GM12864 (cell line): ENCODE measurements around the gene PAFAH1B2.

Experiments used
- DNase-seq: peaks from one replicate; pipeline ENCODE4 v3.0.0-alpha.2; 2011; ENCODE audit warnings: low read depth
- H3K4me3 ChIP-seq: 2 replicates; pipeline ENCODE4 v1.5.1; 2011; ENCODE audit warnings: mild to moderate bottlenecking, low read depth, low read length, control low read depth
- TF ChIP-seq, protein P1 (sequence below): IDR thresholded peaks from 2 replicates; pipeline ENCODE4 v1.5.1; 2011; ENCODE audit warnings: low read depth, mild to moderate bottlenecking, moderate library complexity, low read length, control low read depth, inconsistent platforms; ENCODE audit errors: missing control alignments

Gene PAFAH1B2

DNA sequence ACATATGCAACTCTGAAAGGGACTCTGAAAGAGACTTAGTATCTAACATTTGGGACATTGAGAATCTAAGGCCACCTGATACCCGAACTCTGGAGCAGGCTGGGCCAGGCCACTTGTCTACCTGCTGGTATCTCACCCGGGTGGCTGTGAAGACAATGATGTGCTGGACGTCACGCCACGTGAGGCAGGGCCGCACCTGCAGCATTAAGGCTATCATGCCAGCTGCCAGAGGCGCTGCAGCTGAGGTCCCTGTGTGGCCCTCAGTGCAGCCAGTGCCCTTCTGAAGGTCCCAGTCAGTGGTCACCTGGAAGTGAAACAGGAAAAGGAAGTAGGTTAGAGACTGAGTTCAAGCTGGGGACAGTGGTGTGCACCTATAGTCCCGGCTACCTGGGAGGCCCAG is 75.4 kb downstream of the PAFAH1B2 start:
- no peak overlapping the region for H3K4me3 ChIP-seq
- TF ChIP-seq, protein P1, sequence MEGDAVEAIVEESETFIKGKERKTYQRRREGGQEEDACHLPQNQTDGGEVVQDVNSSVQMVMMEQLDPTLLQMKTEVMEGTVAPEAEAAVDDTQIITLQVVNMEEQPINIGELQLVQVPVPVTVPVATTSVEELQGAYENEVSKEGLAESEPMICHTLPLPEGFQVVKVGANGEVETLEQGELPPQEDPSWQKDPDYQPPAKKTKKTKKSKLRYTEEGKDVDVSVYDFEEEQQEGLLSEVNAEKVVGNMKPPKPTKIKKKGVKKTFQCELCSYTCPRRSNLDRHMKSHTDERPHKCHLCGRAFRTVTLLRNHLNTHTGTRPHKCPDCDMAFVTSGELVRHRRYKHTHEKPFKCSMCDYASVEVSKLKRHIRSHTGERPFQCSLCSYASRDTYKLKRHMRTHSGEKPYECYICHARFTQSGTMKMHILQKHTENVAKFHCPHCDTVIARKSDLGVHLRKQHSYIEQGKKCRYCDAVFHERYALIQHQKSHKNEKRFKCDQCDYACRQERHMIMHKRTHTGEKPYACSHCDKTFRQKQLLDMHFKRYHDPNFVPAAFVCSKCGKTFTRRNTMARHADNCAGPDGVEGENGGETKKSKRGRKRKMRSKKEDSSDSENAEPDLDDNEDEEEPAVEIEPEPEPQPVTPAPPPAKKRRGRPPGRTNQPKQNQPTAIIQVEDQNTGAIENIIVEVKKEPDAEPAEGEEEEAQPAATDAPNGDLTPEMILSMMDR = no peak
- DNase-seq = no peak

DNA sequence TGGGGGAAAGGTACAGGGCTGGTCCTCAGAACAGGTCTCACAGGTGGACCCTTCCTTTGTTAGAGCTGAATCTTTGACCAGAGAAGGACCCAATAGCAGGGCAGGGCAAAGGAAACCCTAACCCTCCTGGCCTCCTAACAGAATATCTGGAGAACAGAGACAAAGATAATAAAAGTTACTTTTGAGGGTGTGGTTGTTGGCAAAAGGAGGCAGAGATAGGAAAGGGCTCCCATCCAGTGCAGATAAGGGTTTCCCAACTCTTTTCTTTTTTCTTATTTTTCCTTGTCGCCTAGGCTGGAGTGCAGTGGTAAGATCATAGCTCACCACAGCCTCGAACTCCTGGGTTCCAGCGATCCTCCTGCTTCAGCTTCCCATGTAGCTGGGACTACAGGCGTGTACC is 75.9 kb downstream of the PAFAH1B2 start:
- TF ChIP-seq, protein P1 = no peak
- no peak for DNase-seq

DNA sequence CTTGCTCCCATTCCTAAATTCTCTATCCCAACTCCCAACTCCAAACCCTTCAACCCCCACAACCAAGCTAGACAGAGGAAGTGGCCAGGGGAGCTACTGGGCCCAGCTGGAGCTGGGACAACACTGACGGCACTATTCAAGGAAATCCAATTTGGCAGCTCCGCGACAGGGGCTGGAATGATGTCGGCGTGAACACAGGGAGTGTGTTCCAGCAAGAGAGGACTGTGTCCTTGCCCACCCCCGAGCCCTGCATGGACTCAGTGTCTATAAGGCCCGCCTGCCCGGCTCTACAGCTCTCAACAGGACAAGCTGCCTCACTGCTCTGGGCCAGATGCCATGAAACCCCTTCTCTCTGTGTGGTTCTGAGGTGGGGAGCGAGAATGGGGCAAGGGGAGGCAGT is 76.5 kb downstream of the PAFAH1B2 start:
- no peak overlapping the region for H3K4me3 ChIP-seq
- no peak for DNase-seq
- TF ChIP-seq, protein P1 = no peak

More for the DNA sequence above, 75.9 kb downstream of the PAFAH1B2 start:
- H3K4me3 ChIP-seq = no peak overlapping the region

DNA sequence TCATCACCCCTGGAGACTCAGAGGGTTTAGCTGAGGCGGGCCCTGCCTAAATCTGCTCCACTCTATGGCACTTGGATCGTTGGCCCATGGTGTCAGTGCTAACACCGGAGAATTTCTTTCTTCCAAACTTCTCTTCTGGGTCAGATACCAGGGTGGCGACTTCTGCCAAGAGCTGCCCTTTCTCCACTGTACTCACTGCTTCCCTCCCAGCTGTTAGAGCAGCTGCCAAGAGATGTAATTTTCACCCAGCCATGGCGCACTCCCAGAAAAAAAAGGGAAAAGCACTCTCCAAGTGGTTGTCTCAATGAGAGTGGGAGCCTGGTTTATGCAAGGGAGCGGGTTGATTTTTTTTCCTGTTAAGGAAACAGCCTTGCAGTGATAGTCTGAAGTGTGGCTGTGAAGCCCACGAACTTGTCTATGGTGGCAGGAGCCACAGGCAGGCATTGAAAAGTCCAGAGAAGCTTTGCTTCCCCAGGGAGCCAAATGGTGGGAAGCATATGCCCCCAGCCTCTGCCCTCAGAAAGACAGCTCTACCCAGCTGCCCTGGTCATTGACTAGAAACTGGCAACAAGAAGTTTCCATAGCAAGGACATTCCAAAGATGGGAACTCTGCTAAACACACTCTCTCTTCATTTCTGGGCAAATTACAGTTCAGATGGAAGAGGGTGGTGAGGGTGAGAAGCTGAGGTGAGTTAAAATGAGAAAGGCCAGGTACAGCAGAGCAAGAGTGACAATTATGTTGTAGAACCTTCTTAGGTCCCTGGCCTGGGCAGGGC is 77.1 kb downstream of the PAFAH1B2 start:
- no peak for DNase-seq
- no peak overlapping the region for H3K4me3 ChIP-seq
- TF ChIP-seq, protein P1 = no peak

DNA sequence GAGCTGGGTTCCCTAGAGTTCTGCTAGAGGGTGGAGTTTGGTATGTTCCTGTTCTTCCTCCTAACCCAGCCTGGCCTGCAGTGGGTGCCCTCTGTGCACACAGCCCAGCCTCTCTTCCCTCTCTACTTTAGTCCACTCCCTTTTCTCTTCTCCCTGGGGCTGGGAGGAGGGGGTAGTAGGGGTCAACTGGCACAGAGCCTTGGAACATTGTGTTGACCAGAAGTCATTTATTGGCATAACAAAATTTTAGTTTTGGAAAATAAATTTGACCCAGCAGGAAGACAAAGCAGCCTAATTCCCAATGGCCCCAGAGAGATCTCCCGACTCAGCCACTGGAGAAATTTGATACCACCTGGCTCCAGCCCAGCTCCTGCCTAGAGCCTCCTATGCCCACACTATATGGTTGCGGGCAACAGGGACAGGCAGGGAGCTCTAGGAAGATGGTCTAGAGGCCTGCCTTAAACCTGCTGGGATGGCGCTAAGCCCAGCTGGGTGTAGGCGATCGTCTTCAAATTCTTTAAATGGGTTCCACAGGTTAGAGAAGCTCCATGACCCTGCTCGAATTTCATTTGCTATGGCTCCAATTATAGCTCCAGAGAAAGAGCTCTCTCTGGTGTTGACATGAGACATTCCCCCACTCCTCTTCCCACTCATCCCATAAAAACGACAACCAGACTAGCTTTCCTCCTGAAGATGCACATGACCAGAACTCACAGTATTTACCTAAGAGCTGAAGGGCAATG is 77.9 kb downstream of the PAFAH1B2 start:
- no peak overlapping the region for H3K4me3 ChIP-seq
- TF ChIP-seq, protein P1 = no peak
- DNase-seq = no peak

DNA sequence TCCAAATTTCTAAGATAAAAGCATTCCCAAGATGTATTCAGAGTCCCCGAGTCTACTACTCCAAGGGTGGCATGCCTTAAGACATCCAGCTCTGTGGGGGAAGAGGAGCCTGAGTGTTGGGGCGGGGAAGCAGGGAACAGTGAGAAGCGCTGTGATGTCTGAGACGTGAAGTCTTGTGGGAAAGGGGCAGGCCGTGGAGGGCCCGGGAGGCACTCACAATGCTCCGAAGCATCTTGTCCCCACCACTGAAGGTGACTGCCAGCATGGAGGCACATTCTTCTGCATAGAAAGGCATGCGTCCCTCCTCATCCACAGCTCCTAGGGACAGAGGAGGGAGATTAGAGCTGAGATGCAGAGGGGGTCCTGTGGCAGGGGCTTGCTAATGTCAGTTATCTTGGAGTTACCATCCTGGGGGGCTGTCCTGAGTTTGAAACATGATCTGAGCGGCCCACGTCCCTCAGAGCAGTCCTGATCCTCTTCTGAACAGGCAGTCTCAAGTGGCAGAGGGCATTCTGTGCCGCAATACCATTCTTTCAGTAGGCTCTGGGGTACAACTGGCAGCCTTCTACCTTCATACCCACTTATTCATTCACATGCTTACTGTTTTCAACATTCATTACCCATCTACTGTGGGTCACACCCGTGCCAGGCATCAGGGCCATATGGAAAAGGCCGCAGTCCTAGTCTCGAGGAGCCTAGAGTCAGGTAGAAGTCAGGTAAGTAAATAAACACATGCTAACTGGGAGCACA is 79.1 kb downstream of the PAFAH1B2 start:
- TF ChIP-seq, protein P1 = no peak
- no peak overlapping the region for H3K4me3 ChIP-seq
- DNase-seq = no peak
